ENCODE data around the gene ZFAND2A.
"Not testable (repeated sequence)": the region's sequence is repeated elsewhere in the genome, so short reads cannot be mapped to it uniquely, and the experiment has no call there.

Gene ZFAND2A

GRCh38 chr7:1174881-1175596 is 15.0 kb upstream of the ZFAND2A start:
- DNase-seq, result no peak

- no peak for DNase-seq
Observed at GRCh38 chr7:1174002-1174401, 14.0 kb upstream of the ZFAND2A start.

- no peak for DNase-seq
Observed at GRCh38 chr7:1172666-1173523, 12.9 kb upstream of the ZFAND2A start.

GRCh38 chr7:1171516-1171915 is 11.5 kb upstream of the ZFAND2A start:
- peak; percentile 47 to 67 for DNase-seq

- DNase-seq, result peak in 1 of 2 experiments; percentile 67
Observed at GRCh38 chr7:1170741-1171501, 10.9 kb upstream of the ZFAND2A start.

DNA sequence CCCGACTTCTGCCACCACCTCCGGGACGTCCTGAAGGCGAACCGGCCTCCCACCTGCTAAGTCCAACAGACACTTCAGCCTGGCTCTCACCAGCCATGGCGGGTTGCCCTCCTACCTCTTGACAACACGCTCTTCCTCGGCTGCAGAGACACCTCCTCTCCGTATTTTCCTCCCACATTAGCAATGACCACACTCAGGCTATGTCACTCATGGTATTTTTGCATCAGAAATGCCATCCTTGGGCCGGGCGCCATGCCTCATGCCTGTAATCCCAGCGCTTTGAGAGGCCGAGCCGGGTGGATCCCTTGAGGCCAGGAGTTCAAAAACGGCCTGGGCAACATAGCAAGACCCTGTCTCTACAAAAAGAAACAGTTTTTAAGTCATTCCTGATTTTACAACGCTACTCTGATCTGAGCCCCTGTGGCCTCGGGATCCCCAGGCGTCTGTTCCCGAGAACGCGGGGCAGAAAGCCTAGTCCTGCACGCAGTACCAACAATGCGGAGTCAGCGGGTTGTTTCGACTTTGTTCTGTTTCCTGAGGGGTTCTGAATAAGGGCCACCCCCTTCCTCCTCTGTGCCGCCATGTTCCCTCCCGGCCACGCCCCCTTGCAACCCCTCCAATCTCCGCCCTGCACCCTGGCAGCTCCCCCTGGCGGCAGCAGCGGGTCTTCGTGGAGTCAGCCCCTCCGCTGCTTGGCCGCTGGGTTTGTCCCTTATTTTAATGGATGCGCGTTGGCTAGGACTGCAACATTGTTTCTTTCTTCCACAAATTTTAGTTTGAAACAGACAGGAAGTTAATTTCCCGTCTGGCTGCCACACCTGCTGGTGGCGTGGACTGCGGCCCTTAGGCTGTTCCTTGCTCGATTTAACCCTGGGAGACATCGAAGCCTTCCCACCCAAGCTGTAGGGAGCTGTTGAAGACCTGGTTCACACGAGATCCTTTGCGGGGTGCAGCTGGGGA is 9.7 kb upstream of the ZFAND2A start:
- DNase-seq, result peak; percentile 95 to 96

DNA sequence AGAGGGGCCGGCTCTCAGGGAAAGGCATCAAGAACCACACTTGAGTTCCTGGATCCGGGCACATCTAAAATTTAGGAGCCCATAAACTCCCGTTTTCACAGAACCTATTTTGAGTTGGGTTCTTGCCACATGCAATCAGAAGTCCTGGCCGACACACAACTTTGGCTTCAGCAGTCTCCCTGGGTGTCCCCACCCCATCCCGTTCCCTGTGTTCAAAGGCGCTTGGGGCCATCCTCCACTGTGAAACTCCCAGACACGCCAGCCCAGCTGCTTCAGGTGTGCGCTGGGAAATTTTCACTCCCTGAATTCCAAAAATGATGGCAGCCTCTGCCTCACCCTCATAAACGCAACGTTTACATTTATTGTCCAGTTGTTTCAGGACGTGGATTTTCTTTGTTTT is 8.4 kb upstream of the ZFAND2A start:
- DNase-seq, result no peak

DNA sequence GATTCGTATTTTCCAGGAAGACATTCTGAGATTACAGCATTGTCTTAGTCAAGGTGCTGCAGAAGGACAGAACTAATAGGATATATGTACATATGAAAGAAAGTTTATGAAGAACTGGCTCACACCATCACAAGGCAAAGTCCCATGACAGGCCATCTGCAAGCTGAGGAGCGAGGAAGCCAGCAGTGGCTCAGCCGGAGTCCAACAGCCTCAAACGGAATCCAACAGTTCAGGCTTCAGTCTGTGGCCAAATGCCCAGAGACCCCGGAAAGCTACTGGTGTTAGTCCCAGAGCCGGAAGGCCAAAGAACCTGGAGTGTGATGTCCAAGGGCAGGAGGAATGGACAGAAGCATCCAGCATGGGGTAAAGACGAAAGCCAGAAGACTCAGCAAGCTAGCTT is 4.4 kb upstream of the ZFAND2A start:
- no peak for DNase-seq

DNA sequence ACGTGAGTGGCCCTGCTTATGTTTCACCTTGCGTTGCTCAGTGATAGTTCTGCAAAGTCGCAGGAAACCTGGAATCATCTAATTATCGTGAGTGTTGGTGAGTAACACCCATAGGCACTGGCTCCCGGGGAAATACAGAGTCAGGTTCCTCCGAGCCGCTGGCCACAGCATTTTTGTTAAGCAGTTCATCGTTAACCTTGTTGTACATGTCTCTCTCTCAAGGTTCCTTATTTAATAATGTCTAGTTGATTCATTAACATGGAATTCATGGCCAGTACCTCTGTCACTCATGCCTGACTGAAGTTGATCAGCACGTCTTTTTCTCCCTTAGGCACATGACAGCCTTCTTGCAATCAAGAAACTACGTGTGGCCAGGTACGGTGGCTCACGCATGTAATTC is 3.1 kb upstream of the ZFAND2A start:
- no peak for DNase-seq

GRCh38 chr7:1160670-1161021 is 650 bp upstream of the ZFAND2A start:
- peak; percentile 54 to 73 for DNase-seq

GRCh38 chr7:1159231-1159630 is 765 bp downstream of the ZFAND2A start:
- DNase-seq, result not testable (repeated sequence)

DNA sequence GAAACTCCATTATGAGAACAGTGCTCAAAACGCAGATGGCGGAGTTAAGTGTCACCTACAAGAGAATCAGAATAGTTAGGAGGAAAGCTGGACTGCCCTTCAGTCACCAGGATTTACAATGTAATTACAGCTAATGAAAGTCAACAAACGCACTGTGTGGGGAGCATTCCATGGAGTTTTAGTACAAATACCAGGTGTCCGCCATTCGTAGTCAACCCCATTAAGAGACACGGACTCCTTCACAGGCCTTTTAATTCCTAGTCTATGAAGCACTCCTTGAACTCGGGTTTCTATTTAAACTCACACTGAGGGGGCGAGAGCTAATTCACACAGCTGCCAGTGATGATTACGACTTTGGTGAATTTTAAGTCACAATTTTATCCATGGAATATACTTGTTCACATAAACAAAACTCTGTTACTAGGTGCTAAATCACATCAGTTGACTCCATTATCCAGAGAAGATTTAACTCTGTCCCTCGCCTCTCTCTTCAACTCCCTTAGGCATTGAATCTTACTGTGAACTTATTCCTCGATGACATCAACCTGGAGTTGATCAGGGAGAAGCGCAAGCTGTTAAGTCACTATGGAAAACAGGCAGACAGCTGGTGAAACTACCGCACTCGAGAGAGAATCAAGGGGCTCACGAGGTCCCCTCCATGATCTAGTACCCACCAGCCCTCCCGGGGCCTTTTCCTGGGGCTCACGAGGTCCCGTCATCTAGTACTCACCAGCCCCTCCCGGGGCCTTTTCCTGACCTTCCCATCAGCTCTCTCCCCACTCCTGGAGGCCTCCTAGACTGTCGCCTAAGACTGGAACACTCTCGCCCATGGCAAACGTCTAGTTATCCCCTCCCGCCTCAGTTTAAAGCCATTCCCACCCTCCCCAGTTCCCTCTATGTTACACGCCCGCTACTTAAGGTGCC is 1.5 kb downstream of the ZFAND2A start:
- no peak for DNase-seq

- DNase-seq, result no peak
Observed at GRCh38 chr7:1156782-1157535, 3.0 kb downstream of the ZFAND2A start.

- not testable (repeated sequence) for DNase-seq
Observed at GRCh38 chr7:1155818-1156781, 3.9 kb downstream of the ZFAND2A start.

DNA sequence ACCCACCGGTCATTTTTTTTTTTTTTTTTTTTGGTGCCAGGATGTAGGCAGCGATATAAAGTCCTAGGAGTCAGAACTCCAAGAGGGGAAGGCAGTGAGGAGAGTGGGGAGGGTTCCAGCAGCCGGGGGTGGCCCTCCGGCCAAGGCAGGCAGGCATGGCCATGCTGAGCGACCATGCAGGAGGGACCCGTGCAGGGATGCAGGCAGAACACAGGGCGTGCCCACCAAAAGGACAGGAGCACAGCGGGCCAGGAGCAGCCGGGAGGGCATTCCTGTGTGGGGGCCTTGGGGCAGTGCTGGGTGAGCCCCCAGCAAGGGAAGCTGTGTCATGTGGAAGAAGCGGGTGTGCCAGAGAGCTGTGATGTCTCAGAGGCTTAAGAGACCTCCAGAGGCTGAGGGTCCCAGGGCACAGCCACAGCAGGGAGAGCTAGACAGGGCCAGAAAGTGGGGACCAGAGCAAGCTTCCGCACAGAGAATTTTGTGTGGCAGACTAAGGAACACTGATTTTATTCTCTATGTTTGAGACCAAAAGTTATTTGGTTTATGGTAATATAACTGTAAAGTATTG is 5.7 kb downstream of the ZFAND2A start:
- DNase-seq, result no peak

- no peak for DNase-seq
Observed at GRCh38 chr7:1152492-1152891, 7.5 kb downstream of the ZFAND2A start.

GRCh38 chr7:1151653-1152425 is 8.2 kb downstream of the ZFAND2A start:
- no peak for DNase-seq

DNA sequence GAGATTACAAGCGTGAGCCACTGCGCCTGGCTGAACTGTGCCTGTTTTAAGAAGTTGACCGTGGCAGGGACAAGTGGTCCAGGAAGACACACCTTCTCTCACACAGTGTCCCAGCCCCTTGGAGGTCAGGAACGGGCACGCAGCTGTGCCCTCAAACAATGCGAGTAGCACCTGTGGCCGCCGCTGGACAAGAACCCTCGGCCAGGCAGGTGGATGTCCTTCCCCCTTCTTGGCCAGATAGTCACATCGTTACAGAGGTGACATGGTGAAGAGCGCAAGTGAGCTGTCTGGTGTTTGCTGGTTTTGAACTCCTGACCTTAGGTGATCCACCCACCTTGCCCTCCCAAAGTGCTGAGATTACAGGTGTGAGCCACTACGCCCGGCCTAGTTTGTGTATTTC is 8.8 kb downstream of the ZFAND2A start:
- DNase-seq, result no peak

Measured in SHP77 (cell line).